ENCODE data around the gene LAMA2.

LAMA2 gene

DNA sequence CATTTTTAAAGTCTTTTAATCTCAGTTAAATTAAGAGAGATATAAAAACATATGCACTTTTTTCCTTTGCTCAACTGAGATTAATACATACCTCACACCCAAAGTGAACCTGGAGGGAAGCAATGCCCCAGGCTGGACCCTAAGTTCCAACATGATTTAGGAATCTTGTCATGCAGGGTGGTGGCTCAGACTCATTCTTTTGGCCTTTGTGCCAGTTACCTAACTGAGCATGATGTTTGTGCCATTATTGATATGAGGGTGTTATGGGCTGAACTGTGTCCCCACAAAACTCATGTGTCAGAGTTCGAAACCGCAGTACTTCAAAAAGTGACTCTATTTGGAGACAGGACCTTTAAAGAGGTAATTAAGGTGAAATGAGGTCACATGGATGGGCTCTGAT lies 639.0 kb downstream of the LAMA2 start:
- no peak for DNase-seq (ENCODE audit: low read depth in 2 of 2)

DNA sequence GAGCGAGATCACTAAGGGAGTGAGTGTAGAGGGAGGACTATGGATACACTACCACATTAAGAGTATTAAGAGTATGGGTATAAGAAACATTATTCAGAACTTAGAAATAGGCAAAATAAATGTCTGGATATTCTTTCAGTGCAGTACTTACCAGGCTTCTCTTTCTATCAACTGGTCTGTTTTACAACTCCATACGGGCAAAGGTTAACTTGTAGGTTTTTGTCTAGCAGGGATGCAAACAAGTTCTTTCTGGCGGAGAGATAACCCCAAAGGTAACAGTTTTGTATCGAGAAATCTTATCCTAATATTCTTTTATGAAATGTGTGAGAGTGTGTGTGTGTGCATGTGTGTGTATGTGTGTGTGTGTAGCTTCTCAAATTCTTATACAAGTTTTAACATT lies 640.9 kb downstream of the LAMA2 start:
- DNase-seq (ENCODE audit: low read depth in 2 of 2) = no peak

DNA sequence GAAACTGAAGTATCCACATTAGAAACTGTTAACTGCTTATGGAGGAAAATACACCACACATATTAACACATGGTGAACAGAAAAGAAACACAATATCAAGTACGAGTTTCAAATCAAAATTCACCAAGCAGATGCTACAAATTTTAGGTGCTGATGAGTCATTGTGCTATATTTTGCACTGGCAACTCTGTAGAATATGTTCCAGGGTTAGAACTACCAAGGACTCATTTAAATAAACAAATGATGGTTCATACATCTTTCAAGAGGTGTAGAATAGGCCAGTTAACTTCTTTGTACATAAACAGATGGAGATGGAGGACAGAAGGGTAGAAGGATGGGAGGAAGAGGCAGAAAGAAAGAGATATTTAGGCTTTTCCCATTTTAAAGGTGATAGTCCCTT lies 642.1 kb downstream of the LAMA2 start:
- no peak for DNase-seq (ENCODE audit: low read depth in 2 of 2)

DNA sequence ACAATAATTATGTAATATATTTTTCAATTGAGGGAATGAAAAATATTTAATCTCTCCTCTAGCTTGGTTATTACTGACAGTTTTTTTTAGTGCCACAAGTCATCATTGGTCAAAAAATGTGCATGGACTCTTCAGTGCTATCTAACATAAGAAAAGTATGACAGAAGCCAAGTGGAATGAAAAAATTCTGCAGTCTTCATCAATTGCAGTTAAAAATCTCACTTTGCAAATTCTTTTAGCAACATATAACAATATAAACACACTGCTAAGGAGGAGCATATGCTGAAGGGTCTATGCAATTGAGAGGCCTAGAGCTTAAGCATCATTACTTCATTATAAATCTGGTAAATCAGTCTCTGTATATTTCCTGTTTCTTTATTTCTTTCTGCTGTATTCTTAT lies 652.0 kb downstream of the LAMA2 start:
- DNase-seq (ENCODE audit: low read depth in 2 of 2) = no peak

DNA sequence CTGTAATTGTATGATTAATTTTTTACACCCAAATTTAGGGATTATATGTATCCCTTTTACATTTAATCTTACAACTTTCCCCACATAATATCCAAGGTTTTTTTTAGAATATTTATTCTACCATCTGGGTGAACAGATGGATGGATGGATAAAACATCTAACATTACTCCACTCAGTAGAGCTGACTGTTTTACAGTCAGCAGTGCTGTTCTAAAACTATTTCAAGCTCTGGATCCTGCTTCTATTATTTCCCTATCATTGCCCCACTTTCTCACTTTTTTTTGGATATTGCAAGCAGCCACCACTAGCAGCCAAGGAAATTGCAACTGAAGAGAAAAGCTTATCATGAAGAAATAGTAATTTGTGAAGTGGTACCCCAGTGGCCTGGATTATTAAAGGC lies 653.3 kb downstream of the LAMA2 start:
- no peak for DNase-seq (ENCODE audit: low read depth in 2 of 2)

DNA sequence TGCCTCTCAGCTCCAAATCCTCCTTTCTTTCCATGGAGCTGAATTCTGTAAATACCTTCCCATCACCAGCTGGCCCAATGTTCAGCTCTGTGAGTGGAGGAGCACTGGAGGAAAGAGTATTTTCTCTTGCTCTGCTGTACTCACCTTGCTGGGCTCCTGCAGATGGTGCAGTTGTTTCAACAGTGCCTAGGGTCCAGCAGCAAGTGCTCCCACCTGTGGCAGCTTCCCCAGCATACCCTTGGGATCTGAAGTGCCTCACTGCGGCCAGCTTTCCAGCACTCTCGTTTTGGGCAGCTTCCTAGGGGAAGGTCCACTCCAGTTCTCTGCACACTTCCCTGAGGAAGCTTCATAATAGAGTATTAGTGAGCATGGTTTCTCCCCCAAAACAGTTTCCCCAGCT lies 656.1 kb downstream of the LAMA2 start:
- no peak for DNase-seq (ENCODE audit: low read depth in 2 of 2)

DNA sequence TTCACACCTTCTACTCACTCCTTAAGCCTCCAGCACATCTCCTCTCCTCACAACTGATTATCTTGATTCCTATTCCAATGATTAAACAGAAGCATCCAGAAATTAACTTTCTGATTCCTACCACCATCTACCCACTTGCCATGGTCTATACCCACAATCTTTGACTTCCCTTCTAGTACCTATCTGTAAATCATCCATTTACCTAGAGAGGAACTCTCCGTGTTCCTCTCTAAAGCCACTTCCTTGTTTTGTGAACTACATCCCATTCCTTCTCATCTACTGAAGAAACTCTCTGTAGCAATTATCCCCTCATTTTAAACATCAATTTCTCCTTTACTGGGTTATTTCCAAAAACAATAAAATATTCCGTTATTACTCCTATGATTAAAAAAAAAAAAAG lies 659.8 kb downstream of the LAMA2 start:
- DNase-seq (ENCODE audit: low read depth in 2 of 2) = no peak

DNA sequence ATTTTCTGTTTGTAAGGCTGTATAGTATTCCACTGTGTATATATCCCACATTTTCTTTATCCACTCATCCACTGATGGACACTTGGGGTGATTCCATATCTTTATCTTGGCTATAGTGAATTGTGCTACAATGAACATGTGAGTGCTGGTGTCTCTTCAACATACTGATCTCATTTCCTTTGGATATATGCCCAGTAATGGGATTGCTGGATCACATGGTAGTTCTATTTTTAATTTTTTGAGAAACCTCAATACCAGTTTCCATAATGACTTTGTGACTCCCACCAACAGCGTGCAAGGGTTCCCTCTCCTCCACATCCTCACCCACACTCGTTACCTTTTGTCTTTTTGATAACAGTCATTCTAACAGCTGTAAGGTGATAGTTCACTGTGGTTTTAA lies 661.0 kb downstream of the LAMA2 start:
- no peak for DNase-seq (ENCODE audit: low read depth in 2 of 2)

DNA sequence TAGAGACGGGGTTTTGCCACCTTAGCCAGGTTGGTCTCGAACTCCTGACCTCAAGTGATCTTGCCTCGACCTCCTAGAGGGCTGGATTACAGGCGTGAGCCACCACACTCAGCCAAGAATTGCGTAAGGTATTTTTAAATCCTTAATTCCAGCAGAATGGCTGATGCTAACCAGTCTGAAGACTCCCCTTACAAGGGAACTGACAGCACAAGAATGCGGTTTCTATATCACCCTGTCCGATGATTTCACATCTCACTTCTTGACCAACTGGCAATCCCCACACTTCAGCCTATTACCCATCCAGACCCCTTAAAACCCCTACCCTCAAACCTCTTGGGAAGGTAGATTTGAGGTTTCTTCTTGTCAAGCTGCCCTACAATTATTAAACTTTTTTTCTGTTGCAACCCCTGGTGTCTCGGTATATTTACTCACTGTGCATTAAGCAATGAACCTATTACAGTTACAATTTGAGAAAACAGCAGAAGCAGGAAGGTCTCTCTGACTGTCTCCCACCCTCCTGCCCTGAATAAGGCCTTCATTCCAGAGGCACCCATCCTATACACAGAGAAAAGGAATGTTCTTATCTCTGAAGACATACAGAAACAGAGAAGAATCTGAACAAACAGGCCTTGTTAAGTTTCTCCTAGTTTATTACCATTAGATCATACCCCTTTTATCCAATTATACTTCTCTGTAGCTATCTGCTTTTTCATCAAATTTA lies 662.1 kb downstream of the LAMA2 start:
- no peak for DNase-seq (ENCODE audit: low read depth in 2 of 2)

DNA sequence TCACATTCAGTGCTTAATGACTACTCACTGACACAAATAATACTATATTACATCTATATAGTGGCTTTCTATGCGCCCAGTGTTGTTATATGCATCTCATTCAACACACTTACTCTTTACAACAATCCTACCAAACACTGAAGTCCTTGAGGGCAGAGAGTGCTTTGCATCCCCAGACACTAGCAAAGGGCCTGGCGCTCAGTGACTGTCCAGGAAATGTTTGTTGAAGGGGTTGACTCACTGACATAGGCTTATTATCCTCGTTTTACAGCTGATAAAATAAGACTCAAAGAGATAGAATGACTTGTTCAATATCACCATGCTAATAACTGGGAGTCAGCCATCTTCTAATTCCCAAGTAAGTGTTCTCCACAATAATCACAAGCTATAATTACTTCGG lies 663.8 kb downstream of the LAMA2 start:
- no peak for DNase-seq (ENCODE audit: low read depth in 2 of 2)

DNA sequence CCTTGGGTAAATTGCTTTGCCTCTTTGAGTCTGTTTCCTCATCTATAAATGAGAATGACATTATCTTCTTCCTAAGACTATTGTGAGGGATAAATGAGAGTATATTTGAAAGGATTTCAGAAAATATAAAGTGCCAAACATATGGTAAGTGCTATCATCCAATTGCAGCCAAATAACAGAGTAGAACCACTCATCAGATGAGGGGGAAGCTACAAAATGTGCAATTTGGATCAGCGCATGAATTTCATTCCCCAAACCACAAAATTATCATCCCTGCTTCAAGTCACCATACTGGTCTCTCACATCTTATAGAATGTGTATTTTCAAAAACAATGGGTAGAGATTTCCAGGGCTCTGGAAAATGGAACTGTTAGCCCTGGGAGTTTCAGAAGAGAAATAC lies 668.5 kb downstream of the LAMA2 start:
- no peak for DNase-seq (ENCODE audit: low read depth in 2 of 2)

DNA sequence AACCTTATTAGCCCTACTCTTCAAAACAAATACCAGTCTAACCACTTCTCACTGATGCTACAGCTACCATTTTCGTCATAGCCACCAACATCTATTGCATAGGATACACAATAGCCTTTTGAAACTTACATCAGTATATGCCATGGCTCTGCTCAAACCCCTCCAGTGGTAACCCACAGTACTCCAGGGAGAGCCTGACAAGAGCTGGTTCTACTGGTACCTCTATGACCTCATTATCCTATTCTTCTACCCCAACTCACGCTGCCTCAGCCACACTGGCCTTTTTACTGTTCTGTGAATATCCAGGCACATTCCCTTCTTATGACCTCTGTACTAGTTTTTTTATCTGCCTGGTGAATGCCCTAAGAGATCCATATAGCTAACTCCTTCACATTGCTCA lies 669.5 kb downstream of the LAMA2 start:
- no peak for DNase-seq (ENCODE audit: low read depth in 2 of 2)

DNA sequence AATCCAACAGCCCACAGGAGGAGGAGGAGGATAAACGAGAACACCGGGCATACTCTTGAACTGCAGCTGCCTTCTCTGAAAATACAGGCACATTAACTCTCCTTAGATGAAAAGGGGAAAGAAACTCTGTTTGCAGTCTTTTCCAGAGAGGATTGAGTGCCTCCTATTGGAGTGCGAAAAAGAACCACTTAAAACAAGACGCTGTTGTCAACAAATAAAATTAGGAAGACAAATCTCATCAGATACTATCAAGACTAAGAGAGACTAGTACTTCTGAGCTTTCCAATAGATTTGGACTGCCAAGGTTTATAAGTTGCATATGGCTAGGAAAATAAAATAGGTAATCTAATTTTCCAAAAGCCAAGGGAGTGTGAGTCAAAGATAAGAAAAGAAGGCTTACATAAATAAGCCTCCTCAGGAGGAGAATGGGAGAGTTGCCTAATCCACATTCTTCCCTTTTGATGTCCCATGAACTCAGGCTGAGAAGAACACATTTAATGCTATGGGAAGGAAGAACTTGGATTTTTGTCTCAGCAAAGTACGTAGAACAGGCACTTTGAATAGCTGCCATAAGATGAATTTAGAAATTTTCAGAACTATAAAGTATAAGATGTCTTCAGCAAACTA lies 672.4 kb downstream of the LAMA2 start:
- no peak for DNase-seq (ENCODE audit: low read depth in 2 of 2)

DNA sequence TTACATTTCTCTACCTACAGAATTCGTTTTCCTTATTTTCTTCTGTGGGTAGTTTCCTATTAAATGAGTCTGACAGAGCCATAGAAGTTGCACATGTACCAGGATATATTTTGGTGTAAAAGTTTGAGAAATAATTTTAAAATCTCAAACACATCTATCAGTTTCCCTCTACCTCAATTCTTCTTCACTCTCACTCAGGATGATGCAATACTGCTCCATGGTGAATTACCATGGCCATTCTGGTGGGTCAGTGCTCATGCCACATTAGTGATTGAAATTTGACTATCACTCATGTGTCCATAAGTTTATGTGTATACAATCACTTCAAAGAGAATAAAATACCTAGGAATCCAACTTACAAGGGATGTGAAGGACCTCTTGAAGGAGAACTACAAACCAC lies 675.3 kb downstream of the LAMA2 start:
- DNase-seq (ENCODE audit: low read depth in 2 of 2) = no peak

DNA sequence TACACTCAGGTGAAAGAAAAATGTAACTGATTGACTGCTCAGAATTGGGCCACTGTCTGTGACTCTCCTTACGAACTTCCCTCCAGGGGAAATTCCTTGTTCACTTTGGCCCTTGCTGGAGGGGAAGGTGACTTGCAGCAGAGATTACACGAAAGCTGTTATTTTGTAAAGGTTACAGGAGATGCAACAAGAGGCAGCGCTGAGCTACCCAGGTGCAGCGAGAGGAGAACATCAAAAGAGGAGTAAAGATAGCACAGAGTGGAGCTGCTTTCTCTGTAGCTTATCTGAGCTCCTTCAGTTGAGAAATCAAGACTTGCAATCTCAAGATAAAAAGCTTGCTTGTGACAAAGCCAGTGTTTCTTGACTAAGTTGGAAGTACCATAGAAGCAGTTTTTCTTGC lies 682.4 kb downstream of the LAMA2 start:
- no peak for DNase-seq (ENCODE audit: low read depth in 2 of 2)

DNA sequence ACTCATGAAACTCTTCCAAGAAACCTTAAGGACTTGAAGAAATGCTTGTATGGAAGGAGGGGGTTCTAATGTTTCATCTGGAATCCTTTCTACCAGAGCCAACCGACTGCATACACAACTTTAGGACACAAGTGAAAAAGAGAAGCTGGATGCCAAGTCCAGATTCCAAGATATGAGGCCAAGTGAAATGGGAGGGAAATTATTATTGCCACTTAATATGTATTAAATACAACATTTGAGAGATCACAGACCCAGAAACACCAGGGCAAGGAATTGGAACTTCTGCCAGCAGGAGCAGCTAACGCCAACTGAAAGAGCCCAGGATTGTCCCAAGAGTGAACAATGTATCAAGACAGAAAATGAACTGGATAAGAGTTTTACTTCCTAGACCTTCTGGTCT lies 682.9 kb downstream of the LAMA2 start:
- DNase-seq (ENCODE audit: low read depth in 2 of 2) = no peak
